NCI-H748 treated with DMSO at 0.1 percent for 48 hours (cell line): ENCODE results near the gene DNAJC21.

Experiments
- DNase-seq: peaks from one replicate; lab custom pipeline; 2025; lab: John Stamatoyannopoulos, UW

DNAJC21 gene

GRCh38 chr5:34982823-34983222 lies 53.5 kb downstream of the DNAJC21 start:
- DNase-seq = no peak

GRCh38 chr5:34986965-34987364 lies 57.6 kb downstream of the DNAJC21 start:
- DNase-seq = no peak

- DNase-seq = no peak
These were observed 62.3 kb downstream of the DNAJC21 start for GRCh38 chr5:34991486-34992238.

- no peak for DNase-seq
These were observed 64.6 kb downstream of the DNAJC21 start for GRCh38 chr5:34993951-34994350.

- no peak for DNase-seq
These were observed 66.9 kb downstream of the DNAJC21 start for GRCh38 chr5:34996261-34996660.

GRCh38 chr5:34998058-34998789 lies 68.9 kb downstream of the DNAJC21 start:
- DNase-seq = no peak

GRCh38 chr5:35001842-35002241 lies 72.5 kb downstream of the DNAJC21 start:
- no peak for DNase-seq

- DNase-seq = no peak
These were observed 73.1 kb downstream of the DNAJC21 start for GRCh38 chr5:35002459-35002858.

GRCh38 chr5:35003018-35003957 lies 73.9 kb downstream of the DNAJC21 start:
- DNase-seq = peak; percentile 88

- DNase-seq = no peak
These were observed 74.8 kb downstream of the DNAJC21 start for GRCh38 chr5:35004200-35004599.

GRCh38 chr5:35004771-35005170 lies 75.4 kb downstream of the DNAJC21 start:
- DNase-seq = no peak
